RCC 7860 (cell line): ENCODE measurements around the gene SNX8.

Experiments used
- DNase-seq: peaks from one replicate; pipeline ENCODE4 v3.0.0-alpha.2; 2015; ENCODE audit warnings: low spot score
- FAIRE-seq: peaks from 2 replicates; lab custom pipeline; 2012; peaks lifted over from hg19 to GRCh38; lab: Jason Lieb, UNC

SNX8 gene

DNA sequence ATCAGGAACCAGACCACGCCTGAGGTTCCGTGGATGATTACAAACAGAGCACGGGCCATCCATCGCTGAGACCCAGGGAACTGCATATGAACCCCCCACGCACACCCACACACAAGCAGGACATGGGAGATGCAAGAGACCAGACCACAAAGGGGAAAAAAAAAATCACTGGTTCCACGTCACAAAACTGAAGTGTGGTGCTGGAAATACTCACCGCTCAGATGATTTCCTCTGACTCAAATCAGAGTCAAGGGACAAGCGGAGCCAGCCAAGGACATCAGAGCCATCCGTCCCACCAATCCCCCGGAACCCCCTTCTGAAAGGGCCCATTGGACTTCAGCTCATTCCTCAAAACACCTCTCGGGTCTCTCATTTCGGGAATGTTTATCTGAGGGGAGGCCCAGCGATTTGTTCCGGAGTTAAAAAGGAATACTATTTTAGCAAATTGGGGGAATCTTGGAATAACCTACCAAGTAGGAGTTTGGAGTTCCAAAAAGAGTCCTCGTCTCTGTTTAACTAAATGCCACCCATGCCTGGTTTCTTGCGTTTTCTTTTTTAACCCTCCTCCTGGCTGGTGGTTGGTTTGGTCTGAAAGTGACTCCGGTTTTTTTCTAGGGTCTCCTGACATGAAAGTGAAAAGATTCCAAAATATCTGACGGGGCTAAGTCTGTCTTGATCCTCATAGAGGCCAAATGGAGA is 15.0 kb downstream of the SNX8 start:
- FAIRE-seq (no peak), DNase-seq (no peak)

DNA sequence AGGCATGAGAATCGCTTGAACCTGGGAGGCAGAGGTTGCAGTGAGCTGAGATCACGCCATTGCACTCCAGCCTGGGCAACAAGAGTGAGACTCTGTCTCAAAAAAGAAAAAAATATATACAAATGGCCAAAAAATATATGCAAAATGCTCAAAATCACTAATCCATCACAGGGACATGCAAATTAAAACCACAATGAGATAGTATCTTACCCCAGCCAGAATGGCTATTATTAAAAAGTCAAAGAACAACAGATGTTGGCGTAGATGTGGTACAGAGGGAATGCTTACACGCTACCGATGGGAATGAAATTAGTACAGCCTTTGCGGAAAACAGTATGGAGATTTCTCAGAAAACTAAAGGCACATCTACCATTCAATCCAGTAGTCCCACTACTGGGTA is 17.4 kb downstream of the SNX8 start:
- DNase-seq (no peak), FAIRE-seq (no peak)

DNA sequence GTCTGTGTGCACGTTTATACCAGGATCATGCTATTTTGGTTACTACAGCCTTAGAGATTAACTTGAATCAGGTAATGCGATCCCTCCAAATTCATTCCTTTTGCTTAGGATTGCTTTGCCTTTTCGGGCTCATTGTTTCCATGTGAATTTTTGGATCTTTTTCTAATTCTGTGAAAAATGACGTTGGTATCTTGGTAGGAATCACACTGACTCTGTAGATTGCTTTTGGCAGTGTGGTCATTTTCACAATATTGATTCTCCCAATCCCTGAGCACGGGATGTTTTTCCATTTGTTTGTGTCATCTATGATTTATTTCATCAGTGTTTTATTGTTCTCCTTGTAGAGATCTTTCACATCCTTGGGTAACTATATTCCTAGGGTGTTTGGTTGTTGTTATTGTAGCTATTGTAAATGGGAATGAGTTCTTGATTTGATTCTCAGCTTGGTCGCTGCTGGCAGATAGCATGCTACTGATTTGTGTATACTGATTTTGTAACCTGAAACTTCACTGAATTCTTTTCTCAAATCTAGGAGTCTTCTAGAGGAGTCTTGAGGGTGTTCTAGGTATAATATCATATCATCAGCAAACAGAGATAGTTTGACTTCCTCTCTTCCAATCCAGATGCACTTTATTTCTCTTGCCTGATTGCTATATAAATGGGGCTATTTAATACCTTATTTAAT is 18.2 kb downstream of the SNX8 start:
- DNase-seq = no peak
- FAIRE-seq = no peak

DNA sequence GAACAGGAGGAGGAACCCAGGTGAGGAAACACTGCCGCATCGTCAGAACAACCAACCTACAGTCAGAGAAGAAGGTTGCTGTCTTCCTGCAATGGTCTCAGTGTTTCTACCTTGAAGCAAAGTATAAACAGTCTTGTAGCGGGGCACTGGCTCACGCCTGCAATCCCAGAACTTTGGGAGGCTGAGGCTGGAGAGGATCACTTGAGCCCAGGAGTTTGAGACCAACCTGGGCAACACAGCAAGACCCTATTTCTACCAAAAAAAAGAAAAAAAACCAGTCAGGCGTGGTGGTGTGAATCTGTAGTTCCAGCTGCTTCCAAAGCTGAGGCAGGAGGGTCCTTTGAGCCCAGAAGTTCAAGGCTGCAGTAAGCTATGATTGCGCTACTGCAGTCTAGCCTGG is 23.4 kb downstream of the SNX8 start:
- no peak for DNase-seq
- FAIRE-seq = no peak

DNA sequence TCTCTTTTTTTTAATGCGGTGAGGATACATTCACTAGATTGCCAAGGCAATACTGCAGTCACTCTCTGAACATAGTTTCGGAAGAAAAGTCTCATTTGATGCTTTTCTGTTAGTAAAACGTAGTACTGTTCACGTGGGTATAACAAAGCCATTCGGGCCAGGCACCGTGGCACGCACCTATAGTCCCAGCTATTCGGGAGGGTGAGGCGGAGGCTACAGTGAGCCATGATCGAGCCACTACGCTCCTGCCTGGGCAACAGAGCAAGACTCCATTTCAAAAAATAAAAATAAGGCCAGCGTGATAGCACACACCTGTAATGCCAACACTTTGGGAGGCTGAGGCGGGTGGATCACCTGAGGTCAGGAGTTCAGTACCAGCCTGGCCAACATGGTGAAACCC is 24.6 kb downstream of the SNX8 start:
- FAIRE-seq = no peak

DNA sequence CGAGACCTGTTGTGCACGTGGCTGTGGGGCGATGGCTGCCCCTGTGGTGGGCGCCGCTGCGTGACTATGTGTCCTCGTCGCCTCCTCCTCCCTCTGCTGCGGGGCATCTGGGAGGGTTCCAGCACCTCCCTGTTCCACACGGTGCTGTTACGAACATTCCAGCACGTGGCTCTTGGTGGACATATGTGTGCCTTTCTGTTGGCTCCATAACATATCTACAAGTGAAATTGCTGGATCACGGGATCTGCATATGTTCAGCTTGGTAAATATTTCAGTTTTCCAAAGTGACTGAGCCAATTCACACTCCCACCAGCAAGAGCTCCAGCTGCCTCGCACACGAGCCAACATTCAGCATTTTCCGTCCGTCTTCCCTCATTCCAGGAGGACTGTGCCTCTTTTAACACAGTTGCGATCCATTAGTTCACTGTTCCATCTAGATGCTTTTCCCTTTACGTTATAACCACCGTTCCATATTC is 25.1 kb downstream of the SNX8 start:
- FAIRE-seq = no peak
- no peak for DNase-seq

More for the DNA sequence above, 24.6 kb downstream of the SNX8 start:
- no peak for DNase-seq

DNA sequence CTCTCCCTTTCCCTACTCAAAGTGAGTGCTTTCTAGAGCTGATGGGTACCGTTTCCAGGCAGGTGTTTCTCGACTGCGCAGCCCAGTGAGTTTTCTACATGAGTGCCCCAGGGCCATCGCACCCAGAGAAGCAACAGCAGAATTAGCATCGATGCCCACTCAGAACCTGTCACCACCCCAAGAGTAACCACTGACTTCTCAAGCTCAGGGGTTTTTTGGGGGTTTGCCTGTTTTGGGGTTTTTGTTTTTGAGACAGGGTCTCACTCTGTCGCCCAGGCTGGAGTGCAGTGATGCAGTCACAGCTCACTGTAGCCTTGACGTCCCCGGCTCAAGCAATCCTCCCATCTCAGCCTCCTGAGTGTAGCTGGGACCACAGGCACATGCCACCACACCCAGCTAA is 25.7 kb downstream of the SNX8 start:
- no peak for DNase-seq
- no peak for FAIRE-seq

DNA sequence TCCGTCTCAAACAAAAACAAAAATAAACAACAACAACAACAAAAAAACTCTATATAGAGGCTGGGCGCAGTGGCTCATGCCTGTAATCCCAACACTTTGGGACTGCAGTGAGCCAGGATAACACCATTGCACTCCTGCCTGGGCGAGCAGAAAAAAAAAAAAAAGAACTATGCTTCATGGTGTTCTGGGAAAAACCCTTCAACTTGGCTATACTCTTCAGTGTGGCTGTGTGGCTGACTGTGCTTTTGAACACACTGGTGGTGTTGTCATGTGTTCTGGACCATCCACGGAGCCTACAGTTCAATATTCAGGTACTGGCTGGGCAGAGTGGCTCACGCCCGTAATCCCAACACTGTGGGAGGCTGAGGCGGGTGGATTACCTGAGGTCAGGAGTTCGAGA is 26.5 kb downstream of the SNX8 start:
- FAIRE-seq (no peak), DNase-seq (no peak)

DNA sequence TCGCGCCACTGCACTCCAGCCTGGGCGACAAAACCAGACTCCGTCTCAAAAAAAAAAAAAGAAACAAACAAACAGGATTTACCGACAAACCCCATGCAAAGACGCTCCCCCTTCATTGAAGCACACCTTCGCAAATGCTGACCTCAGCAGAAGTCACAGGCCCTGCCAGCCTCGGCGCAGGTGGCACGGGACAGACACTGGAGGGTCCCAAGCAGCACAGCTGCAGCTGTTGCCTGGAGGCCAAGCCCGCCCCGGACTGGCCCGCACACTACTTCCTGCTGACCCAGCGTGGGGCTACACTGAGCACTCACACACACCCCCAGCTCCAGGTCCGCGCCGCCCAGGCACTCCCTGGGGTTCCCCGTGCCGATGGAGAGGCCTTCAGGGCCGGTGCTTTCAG is 31.2 kb downstream of the SNX8 start:
- no peak for FAIRE-seq
- no peak for DNase-seq

DNA sequence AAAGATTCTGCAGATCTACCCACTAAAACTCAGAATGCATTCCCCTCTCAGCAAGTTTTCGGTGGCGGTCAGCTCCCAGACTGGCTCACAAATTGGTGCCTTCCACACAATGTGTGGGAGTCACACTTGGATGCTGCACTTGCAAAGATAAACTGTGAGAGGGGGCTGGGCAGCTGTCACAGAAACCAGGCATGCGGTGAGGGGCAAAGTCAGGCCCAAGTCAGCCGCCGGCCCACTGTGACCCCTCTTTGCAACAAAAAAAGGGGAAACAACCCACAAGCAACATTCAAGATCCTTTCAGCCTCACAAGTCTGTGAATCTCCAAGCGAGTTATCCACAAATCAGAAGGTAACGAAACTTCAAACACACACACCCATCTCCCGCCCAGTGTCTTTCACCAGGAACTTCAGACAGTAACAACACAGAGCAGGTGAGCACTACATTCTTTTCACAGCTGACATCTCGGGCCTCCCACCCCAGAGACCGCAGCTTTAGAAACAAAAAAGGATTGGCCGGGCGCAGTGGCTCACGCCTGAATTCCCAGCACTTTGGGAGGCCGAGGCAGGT is 32.0 kb downstream of the SNX8 start:
- no peak for DNase-seq
- FAIRE-seq = no peak

DNA sequence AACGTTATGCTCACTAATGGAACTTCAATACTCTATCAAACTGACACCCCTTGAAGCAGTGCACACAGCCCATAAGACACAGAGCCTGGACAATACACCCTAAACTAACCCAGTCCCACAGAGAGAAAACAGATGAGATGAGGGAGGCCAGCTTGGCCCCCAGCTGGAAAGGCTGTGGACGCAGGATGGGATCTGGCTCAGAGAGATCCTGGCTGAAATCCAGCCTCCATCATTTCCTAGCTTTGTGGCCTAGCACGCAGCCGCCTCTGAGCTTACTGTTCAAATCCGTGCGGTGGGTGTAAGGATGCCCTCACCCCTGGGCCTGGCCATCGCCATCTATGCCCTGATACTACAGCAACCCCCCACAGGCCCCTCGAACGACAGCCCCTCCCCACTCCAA is 32.7 kb downstream of the SNX8 start:
- FAIRE-seq = no peak
- no peak for DNase-seq

DNA sequence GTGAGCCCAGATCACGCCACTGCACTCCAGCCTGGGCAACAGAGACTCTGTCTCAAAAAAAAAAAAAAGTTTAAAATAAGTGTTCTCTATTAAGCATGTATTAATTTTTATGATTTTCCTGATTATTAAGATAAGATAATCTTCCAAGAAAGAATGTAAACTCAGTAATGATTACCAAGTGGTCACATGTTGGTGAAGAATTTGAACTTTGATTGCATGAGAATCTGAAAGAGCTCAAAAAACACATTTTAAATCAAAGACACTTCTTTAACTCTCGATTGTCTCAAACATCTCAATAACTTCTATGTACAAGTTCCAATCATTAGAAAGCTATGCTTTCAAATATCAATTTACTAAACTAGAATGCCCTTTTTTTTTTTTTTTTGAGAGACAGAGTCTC is 33.8 kb downstream of the SNX8 start:
- FAIRE-seq (no peak), DNase-seq (no peak)

DNA sequence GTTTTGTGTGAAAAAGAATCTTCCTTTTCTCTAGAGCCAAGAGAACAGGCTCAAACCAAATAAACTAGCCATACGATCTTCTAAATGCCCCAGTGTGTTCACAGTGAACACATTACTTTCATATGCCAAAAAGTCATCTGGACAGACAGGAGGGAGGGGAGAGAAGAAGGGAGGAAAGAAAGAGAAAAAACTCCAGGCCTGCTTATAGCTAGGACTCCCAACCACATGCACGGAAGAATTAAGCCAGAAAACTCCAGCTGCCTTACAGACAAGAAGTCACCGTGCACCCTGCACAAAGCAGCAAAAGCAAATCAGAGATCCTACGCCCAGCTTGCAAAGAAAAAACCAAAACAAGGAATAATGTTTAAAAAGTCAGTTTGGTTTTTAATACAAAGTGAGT is 34.3 kb downstream of the SNX8 start:
- FAIRE-seq = no peak
- DNase-seq = no peak

DNA sequence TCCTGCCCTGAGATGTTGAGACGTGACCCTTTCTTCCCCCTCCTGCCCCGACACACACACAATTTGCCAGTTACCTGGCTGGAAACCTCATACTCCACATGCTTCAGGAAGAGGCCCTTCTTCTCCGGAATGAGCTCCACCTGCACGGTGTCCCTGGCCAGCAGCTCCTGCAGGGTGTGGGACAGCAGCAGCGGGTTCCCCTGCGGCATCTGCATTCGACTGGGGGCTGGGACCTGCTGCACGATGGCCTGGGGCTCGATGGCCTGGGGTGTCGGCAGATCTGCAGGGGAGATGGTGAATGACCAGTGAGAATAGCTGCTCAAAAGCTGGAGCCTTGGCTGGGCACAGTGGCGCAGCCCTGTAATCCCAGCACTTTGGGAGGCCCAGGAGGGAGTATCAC is 36.2 kb downstream of the SNX8 start:
- FAIRE-seq (no peak), DNase-seq (no peak)

DNA sequence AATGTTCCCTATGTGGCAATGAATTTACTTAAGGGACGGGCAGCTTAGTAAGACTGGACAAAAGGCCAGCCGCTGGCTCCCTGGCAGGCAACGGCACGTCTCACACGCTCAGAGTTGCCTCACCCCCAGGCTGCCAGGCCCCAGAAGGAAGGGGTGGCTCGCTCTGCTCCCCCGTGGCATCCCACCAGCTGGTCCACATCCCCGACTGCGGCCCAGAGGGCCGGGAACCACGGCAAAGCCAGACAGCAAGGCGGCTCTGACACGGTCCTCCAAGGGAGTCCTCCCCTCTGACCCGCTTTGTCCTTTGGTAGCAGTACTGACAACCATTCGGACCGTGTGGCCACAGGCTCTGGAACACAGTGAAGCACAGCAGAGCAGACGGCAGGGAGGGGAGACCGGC is 38.1 kb downstream of the SNX8 start:
- FAIRE-seq (no peak), DNase-seq (no peak)

DNA sequence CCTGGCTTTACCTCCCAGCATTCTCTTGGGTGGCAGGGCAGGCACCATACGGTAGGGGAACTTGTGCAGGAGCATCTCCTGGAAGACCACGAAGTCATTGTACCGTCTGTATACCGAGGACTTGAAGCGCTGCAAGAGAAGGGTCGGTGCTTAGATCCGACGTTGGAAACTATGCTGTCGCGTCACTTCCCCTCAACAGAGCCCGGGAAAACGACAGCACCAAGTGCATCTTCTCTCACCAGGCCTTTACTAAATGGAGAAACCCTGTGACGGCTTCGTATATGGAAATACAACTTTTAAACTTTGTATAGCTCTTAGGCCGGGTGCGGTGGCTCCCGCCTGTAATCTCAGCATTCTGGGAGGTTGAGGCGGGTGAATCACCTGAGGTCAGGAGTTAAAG is 39.1 kb downstream of the SNX8 start:
- no peak for FAIRE-seq
- DNase-seq = no peak

DNA sequence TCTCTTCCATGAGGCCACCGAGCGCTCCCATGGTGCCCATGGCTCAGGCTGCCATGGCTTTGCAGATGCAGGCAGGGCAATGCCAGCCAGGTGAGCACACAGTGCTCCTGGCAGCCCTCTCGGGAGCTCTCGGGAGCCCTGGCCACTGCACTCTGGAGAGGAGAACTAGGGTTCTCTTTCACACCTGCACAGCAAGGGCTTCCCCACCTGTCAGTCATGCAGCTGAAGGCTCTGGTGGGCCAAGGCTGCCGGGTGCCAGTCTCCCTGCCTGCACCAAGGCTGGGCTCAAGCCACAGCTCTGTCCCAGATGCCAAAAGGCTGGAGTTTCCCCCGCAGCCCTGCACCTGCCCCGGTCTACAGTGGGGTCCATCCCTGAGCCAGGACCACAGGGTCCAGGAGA is 39.6 kb downstream of the SNX8 start:
- no peak for DNase-seq
- FAIRE-seq = no peak

DNA sequence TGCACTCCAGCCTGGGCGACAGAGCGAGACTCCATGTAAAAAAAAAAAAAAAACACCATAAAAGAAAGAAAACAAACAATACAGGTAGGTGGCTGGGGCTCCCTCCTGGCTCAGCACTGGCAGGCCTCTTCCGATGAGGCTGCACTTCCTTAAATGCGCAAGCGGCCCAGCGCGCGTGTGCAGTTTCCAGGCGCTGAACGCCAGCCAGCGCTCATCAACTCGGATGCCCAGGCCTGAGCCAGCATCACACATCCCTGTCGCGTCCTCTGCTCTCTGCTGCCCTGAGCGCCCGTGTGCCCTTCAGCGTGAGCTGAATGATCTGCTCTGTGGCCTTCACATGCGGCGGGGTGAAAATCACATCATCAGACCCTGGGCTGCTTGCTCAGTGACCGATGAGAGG is 40.4 kb downstream of the SNX8 start:
- DNase-seq = no peak
- no peak for FAIRE-seq

DNA sequence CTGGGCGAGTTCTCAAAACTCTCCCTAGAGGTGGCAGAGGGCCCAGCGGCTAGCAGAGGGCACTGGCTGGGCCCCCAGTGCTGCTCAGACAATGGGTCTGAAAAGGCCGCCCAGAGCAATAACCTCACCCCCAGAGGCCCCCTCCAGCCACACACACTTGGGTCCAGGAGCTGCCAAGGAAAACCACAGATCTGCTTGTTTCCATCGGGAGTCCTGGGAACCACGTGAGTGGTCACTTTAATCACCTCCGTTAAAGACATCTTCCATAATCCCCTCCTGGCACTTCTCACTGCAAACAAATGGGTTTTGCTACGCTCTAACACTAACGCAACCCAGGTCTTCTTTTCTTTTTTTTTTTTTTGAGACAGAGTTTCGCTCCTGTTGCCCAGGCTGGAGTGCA is 42.2 kb downstream of the SNX8 start:
- no peak for FAIRE-seq
- DNase-seq = no peak

DNA sequence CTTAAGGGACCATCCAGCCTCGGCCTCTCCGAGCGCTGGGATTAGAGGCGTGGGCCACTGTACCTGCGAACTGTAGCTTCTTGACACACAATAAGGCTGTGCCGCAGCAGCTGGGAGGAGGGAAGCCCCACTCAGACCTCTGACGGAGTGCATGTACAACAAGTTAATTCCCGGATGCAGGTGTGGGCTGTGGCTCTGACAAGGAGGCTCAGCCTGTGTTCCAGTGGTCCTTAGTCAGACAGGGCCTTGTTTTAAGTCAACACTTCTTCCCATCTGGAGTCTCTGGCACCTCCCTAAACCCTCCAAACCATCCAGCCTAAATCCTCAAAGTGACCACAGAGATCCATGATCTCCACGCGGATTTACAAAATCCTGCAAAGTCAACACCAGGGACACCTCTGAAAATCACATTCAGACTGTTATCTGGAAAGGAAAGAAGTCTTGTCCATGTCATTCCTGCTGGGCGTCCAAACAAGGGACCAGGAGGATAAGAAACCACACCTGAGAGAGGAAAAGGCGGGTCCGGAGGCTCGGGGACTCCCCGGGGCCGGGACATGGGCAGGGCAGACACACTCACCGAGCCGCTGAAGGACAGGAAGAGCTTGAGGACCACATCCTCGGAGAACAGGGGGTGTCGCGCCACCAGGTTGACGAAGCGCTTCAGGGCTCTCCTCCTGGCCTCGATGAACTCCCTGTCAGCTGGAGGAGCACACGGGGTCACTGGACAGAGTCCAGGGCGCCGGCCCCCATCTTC is 42.8 kb downstream of the SNX8 start:
- FAIRE-seq (no peak), DNase-seq (no peak)

DNA sequence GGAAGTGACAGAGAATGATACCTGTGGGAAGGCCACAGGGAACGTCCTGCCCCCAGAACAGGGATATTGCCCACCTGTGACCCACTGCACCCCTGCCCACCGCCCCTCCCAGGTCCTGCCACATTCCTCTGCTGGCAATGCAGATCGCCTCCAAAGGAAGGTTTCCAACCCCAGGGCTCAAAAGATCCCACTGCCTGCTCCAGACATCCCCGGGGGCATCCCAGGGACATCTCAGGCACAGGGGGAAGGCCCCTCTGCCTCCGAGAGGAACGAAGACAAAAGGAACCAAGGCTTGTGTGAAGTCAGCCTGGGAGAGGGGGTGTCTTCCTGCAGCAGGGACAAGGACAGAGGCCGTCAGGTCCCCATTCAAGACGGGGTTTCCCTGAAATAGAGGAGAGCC is 43.7 kb downstream of the SNX8 start:
- FAIRE-seq = no peak
- DNase-seq = no peak

DNA sequence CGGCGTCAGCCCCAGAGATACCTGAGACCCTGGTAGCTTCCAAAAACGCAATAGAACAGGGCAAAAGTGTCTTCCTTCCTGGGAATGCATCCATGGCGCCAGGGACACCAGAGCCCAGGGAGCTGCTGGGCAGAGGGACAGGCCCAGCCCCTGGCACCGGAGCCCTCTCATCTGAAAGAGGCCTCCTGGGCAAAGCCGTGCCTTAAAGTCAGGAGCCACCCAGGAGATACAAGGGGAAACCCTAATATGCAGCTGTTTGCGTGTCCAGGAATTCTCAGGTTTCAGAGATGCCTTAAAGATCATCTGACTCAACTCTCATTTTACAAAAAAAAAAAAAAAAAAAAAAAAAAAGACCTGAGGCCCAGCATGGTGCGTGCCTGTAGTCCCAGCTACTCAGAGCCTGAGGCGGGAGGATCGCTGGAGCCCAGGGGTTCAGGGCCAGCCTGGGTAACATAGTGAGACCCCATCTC is 44.2 kb downstream of the SNX8 start:
- DNase-seq = no peak
- FAIRE-seq = no peak
